HG02870 (cell line): Measurements from ENCODE around the gene GNLY.
A peak's percentile ranks its signal among the peaks of the same experiment; 100 is the strongest.
"Not testable (repeated sequence)": the region's sequence is repeated elsewhere in the genome, so short reads cannot be mapped to it uniquely, and the experiment has no call there.

Experiments used
- ATAC-seq: cut with Tn5 transposase; IDR thresholded peaks from one replicate; pipeline ENCODE4 v1.9.1; 2021; ENCODE audit warnings: mild to moderate bottlenecking, moderate library complexity; ENCODE audit not compliant: unreplicated experiment

Gene GNLY

DNA sequence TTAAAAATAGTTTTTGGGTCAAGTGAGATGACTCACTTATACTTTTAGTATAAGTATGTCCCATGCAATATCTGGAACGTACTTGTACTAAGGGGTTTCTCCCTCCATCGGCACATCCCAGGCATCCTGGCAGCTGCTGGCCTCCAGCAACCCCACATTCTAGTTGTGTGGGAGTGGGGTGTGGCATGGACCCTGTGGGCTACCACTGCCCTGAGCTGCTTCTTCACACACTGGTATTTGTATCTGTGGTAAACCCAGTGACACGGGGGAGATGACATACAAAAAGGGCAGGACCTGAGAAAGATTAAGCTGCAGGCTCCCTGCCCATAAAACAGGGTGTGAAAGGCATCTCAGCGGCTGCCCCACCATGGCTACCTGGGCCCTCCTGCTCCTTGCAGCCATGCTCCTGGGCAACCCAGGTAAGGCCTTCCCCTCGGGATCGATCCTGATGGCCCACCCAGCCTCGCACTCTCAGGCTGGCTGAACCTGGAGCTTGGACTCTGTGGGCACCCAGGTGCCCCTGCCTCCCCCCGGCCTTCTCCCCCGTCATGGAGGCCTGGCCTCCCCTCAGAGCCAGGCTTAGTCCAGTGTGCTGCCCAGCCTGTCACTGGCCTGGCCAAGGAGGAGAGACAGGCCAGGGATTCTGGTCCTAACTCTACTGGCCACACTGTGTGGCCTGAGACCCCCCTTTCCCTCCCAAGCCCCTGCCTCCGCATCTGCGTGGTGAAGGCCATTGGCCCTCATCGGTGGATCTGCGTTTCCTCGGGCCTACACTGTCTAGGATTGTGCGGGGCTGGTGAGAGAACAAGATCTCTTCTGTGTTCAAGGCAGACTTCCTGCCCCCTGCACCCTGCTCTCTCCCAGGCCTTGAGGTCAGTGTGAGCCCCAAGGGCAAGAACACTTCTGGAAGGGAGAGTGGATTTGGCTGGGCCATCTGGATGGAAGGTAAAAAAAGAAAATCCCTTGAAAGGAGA is at the start of gene GNLY:
GNLY (plus strand) TSS at position 307 of the 974 bp plus-strand sequence; CDS start at position 368, 61 bp downstream.
- no peak for ATAC-seq

DNA sequence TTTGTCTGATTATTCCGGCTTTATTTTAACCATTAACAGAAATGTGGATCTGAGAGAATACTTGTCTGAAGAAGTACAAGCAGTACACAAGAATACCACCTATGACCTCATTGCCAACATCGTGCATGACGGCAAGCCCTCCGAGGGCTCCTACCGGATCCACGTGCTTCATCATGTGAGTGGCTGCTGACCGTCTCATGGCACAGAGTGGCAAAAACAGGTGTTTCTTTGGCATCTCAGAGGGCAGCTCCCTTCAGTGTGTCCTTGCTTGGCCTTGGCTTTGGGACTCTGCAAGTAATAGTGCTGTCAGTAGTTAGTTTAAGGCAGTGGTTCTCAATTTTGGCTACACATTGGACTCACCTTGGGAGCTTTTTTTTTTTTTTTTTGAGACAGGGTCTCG is 49.2 kb upstream of the GNLY start:
- ATAC-seq = no peak

DNA sequence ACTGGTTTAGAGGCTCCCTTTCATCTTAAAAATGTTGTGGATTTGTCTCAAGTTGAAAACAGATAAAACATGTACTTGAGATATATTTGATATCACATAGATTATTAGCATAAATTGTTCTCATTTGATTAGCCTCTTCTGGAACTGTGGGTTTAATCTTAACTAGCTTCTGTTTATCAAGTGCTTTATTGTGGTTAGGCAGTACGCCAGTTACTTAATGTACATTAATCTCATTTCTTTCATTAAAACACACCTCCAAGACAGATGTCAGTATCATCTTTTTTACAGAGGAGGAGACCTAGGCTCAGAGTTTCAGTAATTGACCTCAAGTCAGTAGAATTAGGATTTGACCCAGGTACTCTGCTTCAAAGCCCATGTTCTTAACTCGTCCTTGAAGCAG is 48.0 kb upstream of the GNLY start:
- ATAC-seq = no peak

DNA sequence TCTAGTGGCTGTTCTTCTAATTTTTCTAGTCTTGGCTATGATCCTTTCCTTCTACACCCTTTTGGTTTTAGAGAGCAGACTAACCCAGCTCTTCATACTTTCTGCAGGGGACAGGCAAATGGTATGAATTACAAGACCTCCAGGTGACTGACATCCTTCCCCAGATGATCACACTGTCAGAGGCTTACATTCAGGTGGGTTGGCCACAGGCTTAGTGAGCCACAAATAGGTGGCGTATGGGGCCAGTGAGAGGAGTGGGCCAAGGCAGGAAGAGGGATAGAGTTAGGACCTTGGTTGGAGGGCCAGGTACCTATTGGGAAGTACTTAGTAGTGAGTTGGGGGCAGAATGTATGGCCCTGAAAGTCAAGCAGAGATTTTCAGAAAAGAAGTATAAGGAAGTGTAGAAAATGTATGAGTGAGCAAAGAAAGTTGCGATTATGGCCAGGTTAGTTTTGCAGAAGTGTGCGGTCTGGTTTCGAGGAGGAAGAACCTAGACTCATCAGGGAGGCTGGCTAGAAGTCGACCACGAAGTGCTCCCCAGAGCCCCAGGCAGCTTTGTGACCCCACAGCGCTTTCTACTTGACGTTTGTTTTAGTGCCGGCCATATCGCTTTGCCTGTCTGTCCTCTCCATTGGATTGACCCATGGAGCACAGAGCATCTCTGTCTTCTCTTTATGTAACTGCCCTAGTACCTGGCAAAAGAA is 46.2 kb upstream of the GNLY start:
- peak; percentile 66 for ATAC-seq

GRCh38 chr2:85648619-85649018 is 45.5 kb upstream of the GNLY start:
- peak; percentile 29 for ATAC-seq

- no peak for ATAC-seq
These were observed 44.7 kb upstream of the GNLY start for GRCh38 chr2:85649201-85650190.

DNA sequence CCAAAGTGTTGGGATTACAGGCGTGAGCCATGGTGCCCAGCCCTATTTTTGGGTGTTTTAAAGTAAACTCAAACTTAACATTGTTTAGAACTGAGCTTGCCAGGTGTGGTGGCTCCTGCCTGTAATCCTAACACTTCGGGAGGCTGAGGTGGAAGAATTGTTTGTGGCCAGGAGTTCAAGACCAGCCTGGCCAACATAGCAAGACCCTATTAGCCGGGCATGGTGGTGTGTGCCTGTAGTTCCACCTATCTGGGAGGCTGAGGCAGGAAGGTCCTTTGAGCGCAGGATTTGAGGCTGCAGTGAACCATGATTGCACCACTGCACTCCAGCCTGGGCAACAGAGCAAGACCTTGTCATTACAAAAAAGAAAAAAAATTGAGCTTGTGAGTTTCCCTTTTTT is 43.7 kb upstream of the GNLY start:
- no peak for ATAC-seq

GRCh38 chr2:85651097-85651496 is 43.1 kb upstream of the GNLY start:
- ATAC-seq = no peak

DNA sequence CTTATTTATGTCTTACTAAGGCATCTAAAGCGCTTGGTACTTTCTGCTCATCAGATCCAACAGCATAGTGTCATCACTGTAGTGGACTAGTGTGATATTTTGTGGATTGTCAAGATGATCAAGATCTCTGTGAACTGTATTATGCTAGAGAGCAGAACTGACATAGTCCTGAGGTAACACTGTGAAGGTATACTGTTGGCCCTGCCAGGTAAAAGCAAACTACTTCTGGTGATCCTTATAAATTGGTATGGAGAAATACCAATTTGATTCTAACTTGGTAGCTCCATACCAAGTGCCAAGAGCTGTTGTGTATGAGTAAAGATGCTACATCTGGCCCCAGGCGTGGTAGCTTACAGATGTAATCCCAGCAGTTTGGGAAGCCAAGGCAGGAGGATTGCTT is 42.1 kb upstream of the GNLY start:
- ATAC-seq = no peak

GRCh38 chr2:85653996-85654395 is 40.2 kb upstream of the GNLY start:
- no peak for ATAC-seq

- ATAC-seq = no peak
These were observed 38.2 kb upstream of the GNLY start for GRCh38 chr2:85655961-85656417.

DNA sequence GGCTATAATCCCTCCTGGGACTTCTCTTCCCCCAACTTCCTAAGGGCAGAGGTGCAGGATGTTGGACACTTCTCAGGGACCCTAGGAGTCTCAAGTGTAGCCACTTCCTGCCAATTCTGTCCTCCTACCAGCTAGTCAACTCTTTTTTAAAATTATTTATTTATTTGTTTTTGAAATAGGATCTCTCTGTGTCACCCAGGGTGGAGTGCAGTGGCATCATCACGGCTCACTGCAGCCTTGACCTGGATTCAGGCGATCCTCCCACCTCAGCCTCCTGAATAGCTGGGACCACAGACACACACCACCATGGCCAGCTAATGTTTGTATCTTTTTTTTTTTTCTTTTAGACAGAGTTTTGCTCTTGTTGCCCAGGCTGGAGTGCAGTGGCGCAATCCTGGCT is 37.7 kb upstream of the GNLY start:
- no peak for ATAC-seq

DNA sequence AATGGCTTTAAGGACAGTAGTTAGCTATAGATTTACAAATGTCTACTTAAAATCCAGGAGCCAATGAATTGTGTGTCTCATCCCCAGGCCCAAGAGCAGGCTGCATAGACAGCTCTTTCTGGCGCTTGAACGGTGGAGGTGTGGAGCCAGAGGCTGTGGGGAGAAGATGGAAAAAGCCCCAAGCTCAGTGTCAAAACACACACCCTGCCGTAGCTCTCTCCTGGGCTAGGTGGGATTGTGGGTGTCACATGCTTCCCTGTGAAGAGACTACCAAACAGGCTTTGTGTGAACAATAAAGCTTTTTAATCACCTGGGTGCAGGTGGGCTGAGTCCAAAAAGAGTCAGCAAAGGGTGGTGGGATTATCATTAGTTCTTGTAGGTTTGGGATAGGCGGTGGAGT is 36.8 kb upstream of the GNLY start:
- ATAC-seq = not testable (repeated sequence)

GRCh38 chr2:85659324-85659981 is 34.7 kb upstream of the GNLY start:
- ATAC-seq = no peak

GRCh38 chr2:85660301-85660700 is 33.9 kb upstream of the GNLY start:
- ATAC-seq = not testable (repeated sequence)

GRCh38 chr2:85660725-85661124 is 33.4 kb upstream of the GNLY start:
- no peak for ATAC-seq

- ATAC-seq = no peak
These were observed 32.9 kb upstream of the GNLY start for GRCh38 chr2:85661139-85661858.

DNA sequence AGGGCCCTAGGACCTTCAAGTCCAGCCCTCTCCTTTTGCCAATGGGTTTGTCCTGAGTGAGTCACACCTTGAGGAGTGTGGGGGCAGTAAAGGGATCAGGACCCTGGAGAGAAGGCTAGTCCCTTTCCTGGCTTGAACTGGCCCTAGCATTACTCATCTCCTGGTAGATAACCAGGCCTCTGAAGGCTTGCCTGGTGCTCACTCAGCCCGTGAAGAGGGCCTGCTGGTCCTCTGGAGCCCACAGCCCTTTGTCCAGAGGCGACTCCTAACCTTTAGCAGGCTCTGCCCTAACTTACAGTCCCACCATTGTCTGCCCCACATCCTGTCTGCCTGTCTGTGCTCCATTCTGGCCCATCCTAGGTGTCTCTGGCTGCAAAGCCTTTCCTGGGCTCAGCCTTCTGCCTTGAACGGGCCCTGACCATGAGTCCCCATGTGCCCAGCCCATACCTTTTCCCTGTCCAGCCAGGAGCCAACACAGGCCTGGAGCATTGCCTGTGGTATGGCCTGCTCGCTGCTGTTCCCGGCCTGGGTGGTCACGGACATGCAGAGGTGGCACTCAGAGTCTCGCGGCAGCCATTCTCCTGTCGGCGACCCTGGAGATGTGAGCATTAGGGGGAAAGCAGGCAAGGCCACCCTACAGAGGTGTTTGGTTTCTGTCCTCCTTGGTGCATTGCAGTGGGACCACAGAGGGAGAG is 31.1 kb upstream of the GNLY start:
- no peak for ATAC-seq
